Measurements from ENCODE around the gene SDF2L1.

Gene SDF2L1

GRCh38 chr22:21622919-21623647 is 19.0 kb upstream of the SDF2L1 start:
- H3K36me3 ChIP-seq (ENCODE audit: insufficient read depth, low read length) = peaks cover 52% of the 10 kb centered on the region
- H3K4me3 ChIP-seq (ENCODE audit: low read depth, low read length, poor library complexity, severe bottlenecking) = no peak overlapping the region
- no peaks in the 10 kb centered on the region for H4K20me1 ChIP-seq (ENCODE audit: insufficient read depth, low read length)
- TF ChIP-seq CTCF (IDR thresholded peaks at IDR 0.05; ENCODE audit: low read length) = no peak
- no peak for TF ChIP-seq EZH2 (IDR thresholded peaks at IDR 0.05; ENCODE audit: borderline replicate concordance, low read length)
- H3K27me3 ChIP-seq (ENCODE audit: insufficient read depth, low read length) = no peaks in the 10 kb centered on the region
- peaks cover 37% of the 10 kb centered on the region for H3K4me1 ChIP-seq (ENCODE audit: insufficient read depth, low read length, severe bottlenecking)
- H2AFZ ChIP-seq (ENCODE audit: low read length) = no peak overlapping the region
- H3K4me2 ChIP-seq (ENCODE audit: low read length) = no peak overlapping the region
- H3K79me2 ChIP-seq (ENCODE audit: insufficient read depth, low read length) = peaks cover 3% of the 10 kb centered on the region; the same call in 1 of the 2 replicates
- H3K9ac ChIP-seq (ENCODE audit: low read length) = no peak overlapping the region
- H3K9me2 ChIP-seq (ENCODE audit: low read depth, low read length) = no peaks in the 10 kb centered on the region
- peaks cover 6% of the 10 kb centered on the region; the same call in 1 of the 2 replicates for H3F3A ChIP-seq (ENCODE audit: insufficient read depth, low read length)
- H3K9me3 ChIP-seq (ENCODE audit: low read length) = no peaks in the 10 kb centered on the region
- H3K27ac ChIP-seq (ENCODE audit: low read depth, low read length, poor library complexity, severe bottlenecking) = no peak overlapping the region

GRCh38 chr22:21623648-21623970 is 18.5 kb upstream of the SDF2L1 start:
- peaks cover 42% of the 10 kb centered on the region for H3K4me1 ChIP-seq (ENCODE audit: insufficient read depth, low read length, severe bottlenecking)
- peaks cover 4% of the 10 kb centered on the region; the same call in 1 of the 2 replicates for H3K79me2 ChIP-seq (ENCODE audit: insufficient read depth, low read length)
- no peak overlapping the region for H2AFZ ChIP-seq (ENCODE audit: low read length)
- H3F3A ChIP-seq (ENCODE audit: insufficient read depth, low read length) = peaks cover 6% of the 10 kb centered on the region; the same call in 1 of the 2 replicates
- TF ChIP-seq CTCF (IDR thresholded peaks at IDR 0.05; ENCODE audit: low read length) (no peak), EZH2 (IDR thresholded peaks at IDR 0.05; ENCODE audit: borderline replicate concordance, low read length) (no peak)
- no peaks in the 10 kb centered on the region for H3K9me2 ChIP-seq (ENCODE audit: low read depth, low read length)
- H3K9me3 ChIP-seq (ENCODE audit: low read length) = no peaks in the 10 kb centered on the region
- H3K9ac ChIP-seq (ENCODE audit: low read length) = no peak overlapping the region
- no peaks in the 10 kb centered on the region for H4K20me1 ChIP-seq (ENCODE audit: insufficient read depth, low read length)
- no peak overlapping the region for H3K27ac ChIP-seq (ENCODE audit: low read depth, low read length, poor library complexity, severe bottlenecking)
- no peak overlapping the region for H3K4me2 ChIP-seq (ENCODE audit: low read length)
- no peak overlapping the region for H3K4me3 ChIP-seq (ENCODE audit: low read depth, low read length, poor library complexity, severe bottlenecking)
- peaks cover 56% of the 10 kb centered on the region for H3K36me3 ChIP-seq (ENCODE audit: insufficient read depth, low read length)
- no peaks in the 10 kb centered on the region for H3K27me3 ChIP-seq (ENCODE audit: insufficient read depth, low read length)

- H3K36me3 ChIP-seq (ENCODE audit: insufficient read depth, low read length) = peaks cover 54% of the 10 kb centered on the region
- no peaks in the 10 kb centered on the region for H3K27me3 ChIP-seq (ENCODE audit: insufficient read depth, low read length)
- TF ChIP-seq EZH2 (IDR thresholded peaks at IDR 0.05; ENCODE audit: borderline replicate concordance, low read length) = no peak
- peak; percentile 88 for TF ChIP-seq CTCF (IDR thresholded peaks at IDR 0.05; ENCODE audit: low read length)
- peaks cover 4% of the 10 kb centered on the region; the same call in 1 of the 2 replicates for H3K79me2 ChIP-seq (ENCODE audit: insufficient read depth, low read length)
- H3K4me1 ChIP-seq (ENCODE audit: insufficient read depth, low read length, severe bottlenecking) = peaks cover 49% of the 10 kb centered on the region
- no peak overlapping the region for H3K4me2 ChIP-seq (ENCODE audit: low read length)
- peaks cover 6% of the 10 kb centered on the region; the same call in 1 of the 2 replicates for H3F3A ChIP-seq (ENCODE audit: insufficient read depth, low read length)
- H3K9ac ChIP-seq (ENCODE audit: low read length) = no peak overlapping the region; the same call in 1 of the 2 replicates
- no peaks in the 10 kb centered on the region for H3K9me3 ChIP-seq (ENCODE audit: low read length)
- no peak overlapping the region for H3K4me3 ChIP-seq (ENCODE audit: low read depth, low read length, poor library complexity, severe bottlenecking)
- H4K20me1 ChIP-seq (ENCODE audit: insufficient read depth, low read length) = no peaks in the 10 kb centered on the region
- no peak overlapping the region for H2AFZ ChIP-seq (ENCODE audit: low read length)
- peak overlapping the region; percentile 57 for H3K27ac ChIP-seq (ENCODE audit: low read depth, low read length, poor library complexity, severe bottlenecking)
- no peaks in the 10 kb centered on the region for H3K9me2 ChIP-seq (ENCODE audit: low read depth, low read length)
Measured at GRCh38 chr22:21624120-21624879, 17.8 kb upstream of the SDF2L1 start.

Data from OCI-LY1 (cell line).